Neural cell (in vitro differentiated cells): Measurements from ENCODE around the gene STX1B.

Experiments
- CTCF ChIP-seq: fragments of 450-650 bp; IDR thresholded peaks from 2 replicates; pipeline ENCODE4 v1.5.1; 2014; ENCODE audit warnings: antibody characterized with exemption, mild to moderate bottlenecking, moderate library complexity; ENCODE audit not compliant: poor library complexity, severe bottlenecking
- EZH2 ChIP-seq: fragments of 200-600, 300-800 bp; shearing (Covaris generic), sonication (generic); IDR thresholded peaks from 2 replicates; pipeline ENCODE4 v1.6.1; 2014; ENCODE audit warnings: antibody characterized with exemption, low read length, borderline replicate concordance, mild to moderate bottlenecking; ENCODE audit not compliant: insufficient read depth, poor library complexity, severe bottlenecking
- MXI1 ChIP-seq: fragments of 450-650 bp; conservative IDR thresholded peaks from 2 replicates; pipeline ENCODE4 v1.6.1; 2014; ENCODE audit warnings: antibody characterized with exemption, mild to moderate bottlenecking; ENCODE audit not compliant: poor library complexity, severe bottlenecking
- POLR2AphosphoS5 ChIP-seq: IDR thresholded peaks from 2 replicates; pipeline ENCODE4 v1.6.1; 2012
- RAD21 ChIP-seq: fragments of 450-650 bp; conservative IDR thresholded peaks from 2 replicates; pipeline ENCODE4 v1.6.1; 2014; ENCODE audit warnings: antibody characterized with exemption, mild to moderate bottlenecking, moderate library complexity
- SMC3 ChIP-seq: fragments of 450-650 bp; conservative IDR thresholded peaks from 2 replicates; pipeline ENCODE4 v1.6.1; 2014; ENCODE audit warnings: antibody characterized with exemption, mild to moderate bottlenecking, moderate library complexity; ENCODE audit not compliant: poor library complexity
- TAF1 ChIP-seq: IDR thresholded peaks from 2 replicates; pipeline ENCODE4 v1.6.1; 2012; ENCODE audit warnings: low read depth

- TF ChIP-seq CTCF, result no peak
- TF ChIP-seq TAF1, result no peak
- no peak for TF ChIP-seq EZH2
- TF ChIP-seq SMC3, result no peak
- TF ChIP-seq RAD21, result no peak
- TF ChIP-seq MXI1, result no peak
- no peak for TF ChIP-seq POLR2AphosphoS5
Observed at GRCh38 chr16:31005350-31006085, 4.9 kb downstream of the STX1B start.
